HUES6 (cell line): ENCODE measurements around the gene CNTNAP2.

Experiments used
- H3K27ac ChIP-seq: 2 replicates; pipeline ENCODE4 v1.7.0; 2013; ENCODE audit warnings: low read depth, mild to moderate bottlenecking, low read length, inconsistent platforms
- H3K27me3 ChIP-seq: 2 replicates; pipeline ENCODE4 v1.6.1; 2013; ENCODE audit warnings: low read length; ENCODE audit not compliant: control insufficient read depth, insufficient read depth
- H3K36me3 ChIP-seq: 2 replicates; pipeline ENCODE4 v1.6.1; 2013; ENCODE audit warnings: low read length; ENCODE audit not compliant: control insufficient read depth, insufficient read depth
- H3K4me1 ChIP-seq: 2 replicates; pipeline ENCODE4 v1.6.1; 2013; ENCODE audit warnings: low read length; ENCODE audit not compliant: control insufficient read depth, insufficient read depth
- H3K4me3 ChIP-seq: 2 replicates; pipeline ENCODE4 v1.5.1; 2013; ENCODE audit warnings: low read depth, low read length
- H3K9ac ChIP-seq: one replicate; pipeline ENCODE4 v1.6.1; 2013; ENCODE audit warnings: mild to moderate bottlenecking, low read length
- H3K9me3 ChIP-seq: 2 replicates; pipeline ENCODE4 v1.6.1; 2013; ENCODE audit warnings: low read depth, low read length; ENCODE audit not compliant: control insufficient read depth, insufficient read depth

The CNTNAP2 gene

DNA sequence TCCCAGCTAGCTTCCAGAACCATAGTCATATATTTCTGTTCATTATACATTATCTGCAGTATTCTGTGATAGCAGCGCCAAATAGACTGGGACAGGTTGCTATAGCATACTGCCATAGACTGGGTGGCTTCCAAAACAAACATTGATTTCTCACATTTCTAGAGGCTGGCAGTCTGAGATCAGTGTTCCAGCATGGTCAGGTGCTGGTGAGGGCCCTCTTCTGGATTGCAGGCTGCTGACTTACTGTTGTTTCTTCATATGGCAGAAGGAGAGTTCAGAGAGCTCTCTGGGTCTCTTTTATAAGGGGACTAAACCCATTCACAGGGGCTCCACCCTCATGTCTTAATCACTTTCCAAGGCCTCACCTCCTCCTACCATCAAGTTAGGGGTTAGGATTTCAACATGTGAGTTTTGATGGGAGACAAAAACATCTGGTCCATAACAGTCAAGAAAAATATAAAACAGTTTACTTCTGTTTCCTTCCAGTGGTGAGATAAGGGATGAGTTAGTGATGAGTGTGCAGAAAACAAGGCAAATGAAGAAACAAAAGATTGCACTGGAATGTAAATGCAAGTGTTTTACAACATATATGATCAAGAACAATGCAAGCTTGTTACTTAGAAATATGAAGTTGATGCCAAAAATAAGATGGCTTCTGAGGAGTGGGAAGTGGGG is 2074.9 kb downstream of the CNTNAP2 start:
- no peak overlapping the region for H3K9ac ChIP-seq
- H3K4me1 ChIP-seq, result peaks cover 2% of the 10 kb centered on the region; the same call in 1 of the 2 replicates
- no peaks in the 10 kb centered on the region for H3K36me3 ChIP-seq
- H3K9me3 ChIP-seq, result no peaks in the 10 kb centered on the region
- H3K4me3 ChIP-seq, result no peak overlapping the region
- H3K27ac ChIP-seq, result no peak overlapping the region
- H3K27me3 ChIP-seq, result no peaks in the 10 kb centered on the region

DNA sequence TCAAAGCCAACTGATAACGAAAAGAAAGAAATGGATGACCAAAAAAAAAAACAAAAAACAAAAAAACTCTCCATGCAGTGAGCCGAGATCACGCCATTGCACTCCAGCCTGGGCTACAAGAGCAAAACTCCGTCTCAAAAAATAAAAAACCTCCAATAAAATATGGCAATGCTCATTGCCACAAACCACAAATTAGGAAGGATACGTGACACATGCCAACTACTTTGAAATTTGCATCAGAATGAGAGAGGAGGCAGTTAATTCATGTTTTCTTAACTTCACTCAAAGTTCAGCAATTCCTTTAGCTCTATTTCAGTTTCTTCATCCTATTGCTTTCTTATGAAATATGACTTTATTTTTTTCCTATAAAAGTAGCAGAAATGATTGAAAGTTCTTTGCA is 2075.9 kb downstream of the CNTNAP2 start:
- H3K9me3 ChIP-seq, result no peaks in the 10 kb centered on the region
- no peak overlapping the region for H3K27ac ChIP-seq
- H3K4me3 ChIP-seq, result no peak overlapping the region
- H3K36me3 ChIP-seq, result no peaks in the 10 kb centered on the region
- no peak overlapping the region for H3K9ac ChIP-seq
- H3K27me3 ChIP-seq, result no peaks in the 10 kb centered on the region
- H3K4me1 ChIP-seq, result peaks cover 2% of the 10 kb centered on the region; the same call in 1 of the 2 replicates

DNA sequence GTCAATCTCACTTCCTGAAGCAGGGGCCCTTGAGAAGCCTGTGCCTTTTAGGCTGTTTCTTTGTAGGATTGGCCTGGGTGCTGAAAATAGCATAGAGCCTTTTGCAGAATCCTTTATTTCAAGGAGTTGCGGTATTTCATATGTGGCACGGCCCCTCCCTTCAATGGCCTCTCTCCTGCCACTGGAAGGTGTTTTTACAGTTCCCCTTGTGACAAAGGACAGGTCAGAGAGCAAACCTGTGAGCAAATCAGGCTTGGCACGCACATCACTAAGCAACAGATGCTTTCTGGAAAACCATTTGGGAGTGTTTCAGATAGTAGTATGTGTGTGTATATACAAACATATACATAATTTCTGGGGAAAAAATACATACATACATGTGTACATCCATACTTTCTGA is 2085.4 kb downstream of the CNTNAP2 start:
- Histone ChIP-seq H3K4me3 (no peak overlapping the region), H3K4me1 (no peaks in the 10 kb centered on the region), H3K36me3 (no peaks in the 10 kb centered on the region), H3K27me3 (no peaks in the 10 kb centered on the region), H3K9ac (no peak overlapping the region), H3K9me3 (no peaks in the 10 kb centered on the region), H3K27ac (no peak overlapping the region)

DNA sequence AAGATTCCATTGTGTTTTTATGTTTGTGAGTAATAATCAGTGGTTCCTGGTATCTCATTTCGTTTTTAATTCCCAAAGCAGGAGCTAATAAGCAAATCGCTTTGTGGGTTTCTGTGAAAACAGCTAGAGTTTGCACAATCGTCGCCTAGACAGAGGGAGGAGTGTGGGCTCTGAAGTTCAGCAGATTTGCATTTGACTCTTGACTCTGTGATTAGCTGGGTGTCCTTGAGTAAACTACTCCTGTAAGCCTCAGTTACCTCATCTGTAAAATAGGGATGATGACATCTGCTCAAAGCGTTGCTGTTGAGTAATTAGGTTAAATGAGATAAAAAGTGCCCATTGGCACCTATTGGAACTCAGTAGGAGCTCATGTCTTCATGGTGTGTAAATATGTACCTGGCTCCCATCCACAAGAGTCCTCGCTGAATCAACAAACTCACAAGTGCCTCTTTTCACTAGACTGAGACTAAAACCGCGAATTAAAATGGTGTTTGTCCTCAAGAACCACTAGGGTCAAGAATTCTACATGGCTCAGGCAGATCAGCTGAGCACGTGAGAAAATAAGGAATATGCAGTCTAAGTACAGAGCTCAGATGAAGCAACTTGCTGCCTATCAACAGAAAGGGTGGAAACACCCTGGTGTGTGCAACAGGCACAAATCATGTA is 2088.2 kb downstream of the CNTNAP2 start:
- Histone ChIP-seq H3K27ac (no peak overlapping the region), H3K4me3 (no peak overlapping the region), H3K9ac (no peak overlapping the region), H3K27me3 (no peaks in the 10 kb centered on the region), H3K36me3 (no peaks in the 10 kb centered on the region), H3K4me1 (no peaks in the 10 kb centered on the region), H3K9me3 (no peaks in the 10 kb centered on the region)

DNA sequence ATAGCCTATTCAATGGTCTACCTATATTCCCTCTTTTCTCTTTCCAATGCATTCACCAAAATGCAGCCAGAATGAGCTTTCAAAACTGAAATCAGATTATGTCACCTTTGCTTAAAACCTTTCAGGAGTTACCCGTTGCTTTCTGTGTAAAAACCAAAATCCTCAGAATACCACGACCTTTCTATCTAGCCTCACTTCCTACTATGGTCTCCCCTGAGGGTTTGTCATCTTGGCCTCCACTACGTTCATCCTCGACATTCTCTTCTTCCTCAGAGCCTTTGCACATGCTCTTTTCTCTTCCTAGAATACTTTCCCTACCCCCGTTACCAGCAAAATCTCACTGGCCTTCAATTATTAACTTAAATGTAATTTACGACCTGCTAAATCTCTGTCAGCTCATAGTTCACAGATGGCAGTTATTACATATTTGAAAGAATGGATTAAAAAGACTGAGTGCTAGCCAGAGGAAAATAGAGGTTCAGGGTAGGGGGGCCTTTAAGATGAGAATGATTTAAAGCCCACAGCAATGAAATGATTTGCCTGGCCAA is 2093.1 kb downstream of the CNTNAP2 start:
- Histone ChIP-seq H3K27me3 (no peaks in the 10 kb centered on the region), H3K9me3 (no peaks in the 10 kb centered on the region), H3K27ac (no peak overlapping the region)

DNA sequence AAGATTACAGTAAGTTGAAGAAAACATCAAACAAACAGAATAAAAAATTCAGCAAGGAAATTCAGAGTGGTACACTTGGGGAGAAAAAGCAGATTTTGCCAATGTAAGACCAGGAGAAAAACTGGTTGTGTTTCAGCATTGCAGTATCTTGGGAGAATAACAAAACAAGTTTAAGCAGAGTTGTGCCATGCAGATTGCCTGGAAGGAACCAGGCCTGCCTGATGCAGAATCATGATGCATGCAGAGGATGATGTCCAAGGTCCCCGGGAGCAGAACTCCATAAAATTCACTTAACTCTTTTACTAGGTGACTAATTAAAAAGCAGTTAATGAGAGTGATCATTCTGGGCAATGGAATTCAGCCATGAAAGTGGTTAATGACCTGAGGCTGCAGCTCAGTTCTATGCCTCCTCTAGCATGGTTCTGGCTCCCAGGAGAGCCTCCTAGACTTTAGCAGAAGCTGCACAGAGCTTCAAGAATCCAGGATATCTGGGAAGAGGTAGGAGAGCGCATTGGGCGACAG is 2094.3 kb downstream of the CNTNAP2 start:
- no peak overlapping the region for H3K27ac ChIP-seq
- no peak overlapping the region for H3K9ac ChIP-seq

More for the DNA sequence above, 2093.1 kb downstream of the CNTNAP2 start:
- H3K4me1 ChIP-seq, result no peaks in the 10 kb centered on the region
- H3K36me3 ChIP-seq, result no peaks in the 10 kb centered on the region
- H3K4me3 ChIP-seq, result no peak overlapping the region
- H3K9ac ChIP-seq, result no peak overlapping the region

DNA sequence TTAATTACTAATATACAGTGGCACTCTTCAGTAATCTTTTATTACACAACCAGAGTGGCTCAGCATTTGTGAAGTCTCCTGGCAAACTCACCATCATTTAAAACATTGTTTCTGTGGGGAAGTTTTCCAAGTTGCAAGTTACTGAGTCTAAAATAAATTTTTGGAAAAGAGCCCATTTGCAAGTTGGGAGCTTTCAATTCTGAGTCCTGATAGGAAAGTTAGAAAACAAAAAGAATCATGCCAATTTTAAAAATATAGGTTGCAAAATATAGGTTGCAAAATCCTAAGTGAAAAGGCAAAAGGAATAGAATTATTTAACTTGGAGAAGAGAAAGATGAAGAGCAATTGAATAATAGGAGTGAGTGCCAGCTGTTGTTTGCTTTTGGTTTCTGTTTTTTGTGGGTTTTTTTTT is 2095.1 kb downstream of the CNTNAP2 start:
- no peak overlapping the region for H3K9ac ChIP-seq
- no peak overlapping the region for H3K4me3 ChIP-seq
- no peak overlapping the region for H3K27ac ChIP-seq
- H3K9me3 ChIP-seq, result 0 out of 2 replicates have a peak, but pooled peaks cover under 1% of the 10 kb centered on the region
- H3K27me3 ChIP-seq, result no peaks in the 10 kb centered on the region
- H3K4me1 ChIP-seq, result no peaks in the 10 kb centered on the region
- H3K36me3 ChIP-seq, result no peaks in the 10 kb centered on the region

More for the DNA sequence above, 2094.3 kb downstream of the CNTNAP2 start:
- Histone ChIP-seq H3K4me1 (no peaks in the 10 kb centered on the region), H3K4me3 (no peak overlapping the region), H3K27me3 (no peaks in the 10 kb centered on the region), H3K36me3 (no peaks in the 10 kb centered on the region), H3K9me3 (no peaks in the 10 kb centered on the region)

DNA sequence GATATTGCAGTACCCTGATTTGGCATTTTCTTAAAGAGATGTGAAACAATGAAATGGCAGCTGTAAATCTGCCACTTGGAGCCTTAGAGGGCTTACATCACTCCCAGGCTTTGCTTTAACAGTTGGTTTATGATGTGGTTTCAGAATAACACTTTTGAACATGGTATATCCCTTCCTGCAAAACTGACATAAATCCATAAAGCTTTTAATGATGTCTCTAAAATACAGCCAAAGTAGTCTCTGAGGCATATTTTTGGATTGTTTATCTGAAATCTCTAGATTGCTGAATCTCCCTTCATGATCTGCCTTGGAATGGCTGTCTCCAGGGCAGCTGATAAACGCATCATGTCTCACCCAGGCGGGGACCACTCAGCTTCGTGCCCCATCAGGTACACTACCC is 2096.1 kb downstream of the CNTNAP2 start:
- Histone ChIP-seq H3K4me3 (no peak overlapping the region), H3K9ac (no peak overlapping the region), H3K27ac (no peak overlapping the region), H3K27me3 (no peaks in the 10 kb centered on the region), H3K36me3 (no peaks in the 10 kb centered on the region), H3K9me3 (peaks cover 8% of the 10 kb centered on the region), H3K4me1 (no peaks in the 10 kb centered on the region)

DNA sequence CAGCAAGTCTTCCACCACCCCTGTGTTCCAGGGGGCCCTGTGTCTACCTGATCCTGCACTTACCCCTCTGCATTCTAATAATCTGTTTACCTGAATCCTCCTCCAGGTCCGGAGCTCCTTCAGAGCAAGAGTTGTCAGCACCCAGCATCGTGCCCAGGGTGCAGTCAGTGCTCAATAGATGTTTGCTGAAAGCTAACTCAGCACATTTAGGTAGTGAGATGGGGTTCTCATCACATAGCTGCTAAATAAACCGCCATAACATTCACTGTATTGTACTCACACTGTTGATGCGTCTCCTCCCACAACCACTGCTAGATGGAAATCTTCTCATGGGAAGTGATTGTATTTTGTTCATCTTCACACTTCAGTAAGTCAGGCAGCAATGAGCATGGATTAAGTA is 2097.5 kb downstream of the CNTNAP2 start:
- Histone ChIP-seq H3K4me3 (no peak overlapping the region), H3K36me3 (no peaks in the 10 kb centered on the region), H3K4me1 (no peaks in the 10 kb centered on the region), H3K27me3 (no peaks in the 10 kb centered on the region), H3K27ac (no peak overlapping the region), H3K9me3 (peaks cover 8% of the 10 kb centered on the region), H3K9ac (no peak overlapping the region)

DNA sequence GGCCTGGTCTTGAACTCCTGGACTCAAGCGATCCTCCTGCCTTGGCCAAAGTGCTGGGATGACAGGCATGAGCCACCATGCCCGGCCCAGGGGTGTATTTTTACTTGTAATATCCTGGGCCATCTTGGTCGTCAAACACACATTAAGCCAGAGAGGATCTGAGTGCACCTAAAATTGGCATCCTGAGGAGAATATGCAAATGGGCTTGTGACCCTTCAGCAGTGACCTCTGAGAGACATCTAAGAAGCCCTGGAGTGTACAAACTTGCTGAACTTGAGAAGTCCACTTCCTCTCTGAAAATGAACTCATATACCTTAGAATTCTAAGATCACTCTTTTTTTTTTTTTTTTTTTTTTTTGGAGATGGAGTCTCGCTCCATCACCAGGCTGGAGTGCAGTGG is 2102.0 kb downstream of the CNTNAP2 start:
- no peaks in the 10 kb centered on the region for H3K36me3 ChIP-seq
- H3K4me3 ChIP-seq, result no peak overlapping the region
- no peaks in the 10 kb centered on the region for H3K4me1 ChIP-seq
- H3K9ac ChIP-seq, result no peak overlapping the region
- H3K27ac ChIP-seq, result no peak overlapping the region
- peaks cover 8% of the 10 kb centered on the region for H3K9me3 ChIP-seq
- no peaks in the 10 kb centered on the region for H3K27me3 ChIP-seq

DNA sequence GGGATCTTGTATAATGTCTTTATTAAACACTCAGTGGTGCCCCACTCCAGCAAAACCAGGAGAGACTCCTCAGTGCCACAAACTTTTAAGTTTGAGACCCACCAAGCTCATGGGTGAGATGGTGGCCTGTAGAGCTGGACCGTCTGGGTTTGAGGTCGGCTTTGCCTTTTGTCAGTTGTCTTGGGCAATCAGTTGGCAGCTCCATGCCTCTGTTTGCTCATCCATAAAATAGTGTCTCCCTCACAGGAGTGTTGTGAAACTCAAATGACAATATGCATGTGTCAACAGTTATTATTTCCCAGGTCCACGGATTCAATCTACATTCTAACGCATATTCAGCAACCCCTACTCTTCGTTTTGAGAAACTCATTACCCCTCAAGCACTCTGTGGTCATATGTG is 2106.1 kb downstream of the CNTNAP2 start:
- Histone ChIP-seq H3K4me3 (no peak overlapping the region), H3K9me3 (peaks cover 7% of the 10 kb centered on the region; the same call in 1 of the 2 replicates), H3K27ac (no peak overlapping the region), H3K27me3 (no peaks in the 10 kb centered on the region), H3K4me1 (no peaks in the 10 kb centered on the region), H3K9ac (no peak overlapping the region), H3K36me3 (no peaks in the 10 kb centered on the region)
